Lower leg skin (tissue), 4 donors: ENCODE results near the gene PRKX. TPM values are rescaled to one million over a fixed set of nuclear protein-coding genes. Genes with fewer than 3 reads are reported as not detected.
"Not testable (repeated sequence)": the region's sequence is repeated elsewhere in the genome, so short reads cannot be mapped to it uniquely, and the experiment has no call there.

Experiments
- DNase-seq, 2 donors: peaks; one replicate each; pipeline ENCODE4 v3.0.0-alpha.2; 2019; ENCODE audit warnings: low spot score in 2 of 2
- H3K4me3 ChIP-seq: fragments of 200-600 bp; sonication (generic); 2 replicates; pipeline ENCODE4 v1.5.1; 2017; ENCODE audit warnings: mild to moderate bottlenecking, low read depth; ENCODE audit not compliant: poor library complexity, severe bottlenecking
- CTCF ChIP-seq, 3 donors: fragments of 450-650 bp; IDR thresholded peaks; one replicate each; pipeline ENCODE4 v1.5.1; 2016; ENCODE audit warnings: antibody characterized with exemption in 3 of 3, mild to moderate bottlenecking in 3 of 3, moderate library complexity in 2 of 3
- POLR2A ChIP-seq, 2 donors: fragments of 450-650 bp; IDR thresholded peaks; one replicate each; pipeline ENCODE4 v1.6.1; 2016 to 2017; ENCODE audit warnings: antibody characterized with exemption in 2 of 2, mild to moderate bottlenecking in 1 of 2, moderate library complexity in 1 of 2
- WGBS, 2 donors: methylation state at CpG; one replicate each; pipeline ENCODE4 v1.1.5; 2018; 5-methylcytosine and 5-hydroxymethylcytosine counted together
- intact Hi-C: fragments of 100-400 bp; cut with DNase I; formaldehyde crosslinking; loops from one replicate; pipeline ENCODE4 v1.15.0; 2023; ENCODE audit warnings: low total_unique reads
- total RNA-seq, 4 donors: library from RNA; depleted of rRNA; stranded (reverse); fragments of >200 nt; gene quantifications; one replicate each; pipeline ENCODE4 v1.1.0, GENCODE V29; 2016

PRKX gene
- total RNA-seq, 4 donors from 2014 or later = 21.3 to 29.2 (median 23.9) TPM

GRCh38 chrX:3627594-3627993 lies 85.9 kb downstream of the PRKX start:
- no peak for DNase-seq
- intact Hi-C loops = no loop called here
- TF ChIP-seq CTCF (IDR thresholded peaks at IDR 0.05) (no peak), POLR2A (IDR thresholded peaks at IDR 0.05) (no peak)
- 94 to 95% methylated on average over 7 of the region's 7 CpGs for WGBS, 2 donors
- H3K4me3 ChIP-seq = no peak overlapping the region

- DNase-seq = no peak
- intact Hi-C loops = no loop called here
- no peak overlapping the region for H3K4me3 ChIP-seq
- 82 to 84% methylated on average over 6 of the region's 6 CpGs for WGBS, 2 donors
- no peak for TF ChIP-seq POLR2A (IDR thresholded peaks at IDR 0.05)
- no peak for TF ChIP-seq CTCF (IDR thresholded peaks at IDR 0.05)
These were observed 92.0 kb downstream of the PRKX start for GRCh38 chrX:3621414-3621813.

GRCh38 chrX:3611744-3612143 lies 101.7 kb downstream of the PRKX start:
- intact Hi-C loops, H3K4me3 ChIP-seq, DNase-seq: not testable (repeated sequence)
- 88 to 94% methylated on average over 6 of the region's 6 CpGs for WGBS, 2 donors

- DNase-seq = no peak
- 89 to 93% methylated on average over 4 of the region's 4 CpGs for WGBS, 2 donors
- H3K4me3 ChIP-seq = no peak overlapping the region
- no peak for TF ChIP-seq CTCF (IDR thresholded peaks at IDR 0.05)
- no peak for TF ChIP-seq POLR2A (IDR thresholded peaks at IDR 0.05)
- intact Hi-C loops = no loop called here
These were observed 103.6 kb downstream of the PRKX start for GRCh38 chrX:3609810-3610209.

GRCh38 chrX:3603026-3603661 lies 110.3 kb downstream of the PRKX start:
- H3K4me3 ChIP-seq = no peak overlapping the region
- no peak for DNase-seq
- intact Hi-C loops = no loop called here
- TF ChIP-seq CTCF (IDR thresholded peaks at IDR 0.05) (no peak), POLR2A (IDR thresholded peaks at IDR 0.05) (no peak)
- 85 to 89% methylated on average over 10 of the region's 10 CpGs for WGBS, 2 donors

- DNase-seq = no peak
- H3K4me3 ChIP-seq = no peak overlapping the region
- intact Hi-C loops = no loop called here
- TF ChIP-seq POLR2A (IDR thresholded peaks at IDR 0.05) (no peak), CTCF (IDR thresholded peaks at IDR 0.05) (no peak)
- 26 to 32% methylated on average over 7 of the region's 7 CpGs for WGBS, 2 donors
These were observed 113.5 kb downstream of the PRKX start for GRCh38 chrX:3599802-3600430.
